Measurements from ENCODE around the gene BMP8A. TPM values are rescaled to one million over a fixed set of nuclear protein-coding genes. Genes with fewer than 3 reads are reported as not detected.
"Not testable (repeated sequence)": the region's sequence is repeated elsewhere in the genome, so short reads cannot be mapped to it uniquely, and the experiment has no call there.

BMP8A gene
- polyA plus RNA-seq, 1 donor (not counting 4 experiments of a cell fraction or from before 2014, with no cell fraction given), result not detected

- Histone ChIP-seq H3K27ac (ENCODE audit: control insufficient read depth, insufficient read depth, low read length) (no peak overlapping the region), H3K9me3 (ENCODE audit: control insufficient read depth, low read depth, low read length) (no peaks in the 10 kb centered on the region), H4K20me1 (ENCODE audit: control insufficient read depth, extremely low read depth, insufficient read depth, low read length) (no peaks in the 10 kb centered on the region), H3K4me3 (ENCODE audit: control insufficient read depth in 2 of 3, extremely low read depth in 1 of 3, insufficient read depth in 2 of 3, low read depth in 1 of 3, low read length in 3 of 3) (no peak overlapping the region), H3K79me2 (ENCODE audit: control insufficient read depth, insufficient read depth, low read length) (no peaks in the 10 kb centered on the region), H3K27me3 (ENCODE audit: control insufficient read depth, extremely low read depth, insufficient read depth, low read length) (no peaks in the 10 kb centered on the region), H3K4me2 (ENCODE audit: control insufficient read depth, extremely low read depth, insufficient read depth, low read depth, low read length) (no peak overlapping the region), H3K4me1 (ENCODE audit: control insufficient read depth, extremely low read depth, insufficient read depth, low read length) (no peaks in the 10 kb centered on the region), H3K36me3 (ENCODE audit: control insufficient read depth in 2 of 2, extremely low read depth in 1 of 2, insufficient read depth in 2 of 2, low read length in 2 of 2) (no peaks in the 10 kb centered on the region), H3K9me1 (ENCODE audit: control insufficient read depth, extremely low read depth, insufficient read depth, low read length) (no peaks in the 10 kb centered on the region), H2AFZ (ENCODE audit: control insufficient read depth, low read length) (no peak overlapping the region), H3K9ac (ENCODE audit: control insufficient read depth, extremely low read depth, insufficient read depth, low read length) (no peak overlapping the region)
- no peak for FAIRE-seq
- TF ChIP-seq CTCF (optimal IDR thresholded peaks at IDR 0.05 in 1 of 3, IDR thresholded peaks at IDR 0.05 in 1 of 3, conservative IDR thresholded peaks at IDR 0.05 in 1 of 3; ENCODE audit: extremely low read depth in 1 of 3, insufficient read depth in 2 of 3, low read length in 3 of 3) (no peak), EZH2 (IDR thresholded peaks at IDR 0.05; ENCODE audit: low read length) (no peak)
- dilution Hi-C loops (cut with MboI; ENCODE audit: extremely low pct_ligation_motif_present, low sequenced_read_pairs), result no loop called here
- no peak for DNase-seq (ENCODE audit: low read depth, low spot score)
These were observed 9.5 kb downstream of the BMP8A start for GRCh38 chr1:39500862-39501389.

DNA sequence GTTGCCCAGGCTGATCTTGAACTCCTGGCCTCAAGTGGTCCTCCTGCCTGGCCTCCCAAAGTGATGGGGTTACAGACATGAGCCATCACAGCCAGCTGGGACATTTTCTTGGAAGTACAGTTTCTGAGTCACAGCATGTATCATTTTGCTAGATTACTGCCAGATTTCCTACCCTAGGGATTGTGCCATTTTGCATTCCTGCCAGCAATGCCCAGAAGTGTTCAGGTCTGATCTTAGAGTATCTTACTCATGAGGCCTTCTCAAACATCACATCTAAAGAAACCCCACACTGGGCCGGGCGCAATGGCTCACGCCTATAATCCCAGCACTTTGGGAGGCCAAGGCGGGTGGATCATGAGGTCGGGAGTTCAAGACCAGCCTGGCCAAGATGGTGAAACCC, 10.2 kb downstream of the BMP8A start:
- dilution Hi-C loops (cut with MboI; ENCODE audit: extremely low pct_ligation_motif_present, low sequenced_read_pairs), result no loop called here
- Histone ChIP-seq H3K9ac (ENCODE audit: control insufficient read depth, extremely low read depth, insufficient read depth, low read length) (no peak overlapping the region), H3K27me3 (ENCODE audit: control insufficient read depth, extremely low read depth, insufficient read depth, low read length) (no peaks in the 10 kb centered on the region), H4K20me1 (ENCODE audit: control insufficient read depth, extremely low read depth, insufficient read depth, low read length) (no peaks in the 10 kb centered on the region), H3K36me3 (ENCODE audit: control insufficient read depth in 2 of 2, extremely low read depth in 1 of 2, insufficient read depth in 2 of 2, low read length in 2 of 2) (no peaks in the 10 kb centered on the region), H3K4me3 (ENCODE audit: control insufficient read depth in 2 of 3, extremely low read depth in 1 of 3, insufficient read depth in 2 of 3, low read depth in 1 of 3, low read length in 3 of 3) (no peak overlapping the region), H3K4me2 (ENCODE audit: control insufficient read depth, extremely low read depth, insufficient read depth, low read depth, low read length) (no peak overlapping the region), H3K4me1 (ENCODE audit: control insufficient read depth, extremely low read depth, insufficient read depth, low read length) (no peaks in the 10 kb centered on the region), H3K27ac (ENCODE audit: control insufficient read depth, insufficient read depth, low read length) (no peak overlapping the region), H3K9me3 (ENCODE audit: control insufficient read depth, low read depth, low read length) (no peaks in the 10 kb centered on the region), H2AFZ (ENCODE audit: control insufficient read depth, low read length) (no peak overlapping the region), H3K9me1 (ENCODE audit: control insufficient read depth, extremely low read depth, insufficient read depth, low read length) (no peaks in the 10 kb centered on the region), H3K79me2 (ENCODE audit: control insufficient read depth, insufficient read depth, low read length) (no peaks in the 10 kb centered on the region)
- no peak for FAIRE-seq
- TF ChIP-seq EZH2 (IDR thresholded peaks at IDR 0.05; ENCODE audit: low read length), result no peak
- TF ChIP-seq CTCF (optimal IDR thresholded peaks at IDR 0.05 in 1 of 3, IDR thresholded peaks at IDR 0.05 in 1 of 3, conservative IDR thresholded peaks at IDR 0.05 in 1 of 3; ENCODE audit: extremely low read depth in 1 of 3, insufficient read depth in 2 of 3, low read length in 3 of 3), result peak in 1 of 3 experiments; percentile 4
- DNase-seq (ENCODE audit: low read depth, low spot score), result no peak

GRCh38 chr1:39504436-39504835, 13.0 kb downstream of the BMP8A start:
- H3K9ac ChIP-seq (ENCODE audit: control insufficient read depth, extremely low read depth, insufficient read depth, low read length); H3K4me3 ChIP-seq (ENCODE audit: control insufficient read depth in 2 of 3, extremely low read depth in 1 of 3, insufficient read depth in 2 of 3, low read depth in 1 of 3, low read length in 3 of 3); H3K27me3 ChIP-seq (ENCODE audit: control insufficient read depth, extremely low read depth, insufficient read depth, low read length); H3K36me3 ChIP-seq (ENCODE audit: control insufficient read depth in 2 of 2, extremely low read depth in 1 of 2, insufficient read depth in 2 of 2, low read length in 2 of 2); H3K27ac ChIP-seq (ENCODE audit: control insufficient read depth, insufficient read depth, low read length); H4K20me1 ChIP-seq (ENCODE audit: control insufficient read depth, extremely low read depth, insufficient read depth, low read length); dilution Hi-C loops (cut with MboI; ENCODE audit: extremely low pct_ligation_motif_present, low sequenced_read_pairs); H3K4me2 ChIP-seq (ENCODE audit: control insufficient read depth, extremely low read depth, insufficient read depth, low read depth, low read length); H3K9me1 ChIP-seq (ENCODE audit: control insufficient read depth, extremely low read depth, insufficient read depth, low read length); H3K9me3 ChIP-seq (ENCODE audit: control insufficient read depth, low read depth, low read length); H2AFZ ChIP-seq (ENCODE audit: control insufficient read depth, low read length); FAIRE-seq; H3K4me1 ChIP-seq (ENCODE audit: control insufficient read depth, extremely low read depth, insufficient read depth, low read length); DNase-seq (ENCODE audit: low read depth, low spot score); H3K79me2 ChIP-seq (ENCODE audit: control insufficient read depth, insufficient read depth, low read length): not testable (repeated sequence)

All from keratinocyte (primary cell).